A549 treated with AZD9567 at 1 μM for 4 hours (cell line): ENCODE data around the gene OR5T2. TPM values are rescaled to one million over a fixed set of nuclear protein-coding genes. Genes with fewer than 3 reads are reported as not detected.

Source experiments
- total RNA-seq: library from RNA; stranded (reverse); fragments of 200-300 nt; extraction: Qiagen RNA extraction; gene quantifications from 5 replicates; pipeline ENCODE4 v1.2.3, GENCODE V29; 2022; ENCODE audit not compliant: insufficient read depth

Gene OR5T2
- not detected in 5 replicates for total RNA-seq

DNA sequence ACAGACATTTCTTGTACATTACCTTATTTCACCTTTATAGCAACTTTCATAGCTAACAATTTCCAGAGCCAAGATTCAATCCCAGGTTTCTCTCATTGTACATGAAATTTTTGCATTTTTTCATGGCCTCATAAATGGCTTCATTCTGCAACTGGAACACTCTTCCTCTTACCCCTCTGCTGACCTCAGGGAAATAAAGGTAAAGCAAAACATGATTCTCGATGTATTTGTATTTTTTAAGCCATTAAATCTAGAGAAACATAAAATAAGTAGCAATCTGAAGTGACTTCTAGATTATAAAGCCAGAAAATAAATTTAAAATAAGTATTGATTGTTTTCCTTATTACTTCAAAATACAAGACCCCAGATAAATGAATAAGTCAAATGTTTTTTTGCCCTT is at the start of gene OR5T2:
Gene OR5T2, minus strand, starts transcription at position 101 of the 400 bp plus-strand sequence. CDS start 1,193 bp downstream, outside the sequence.

DNA sequence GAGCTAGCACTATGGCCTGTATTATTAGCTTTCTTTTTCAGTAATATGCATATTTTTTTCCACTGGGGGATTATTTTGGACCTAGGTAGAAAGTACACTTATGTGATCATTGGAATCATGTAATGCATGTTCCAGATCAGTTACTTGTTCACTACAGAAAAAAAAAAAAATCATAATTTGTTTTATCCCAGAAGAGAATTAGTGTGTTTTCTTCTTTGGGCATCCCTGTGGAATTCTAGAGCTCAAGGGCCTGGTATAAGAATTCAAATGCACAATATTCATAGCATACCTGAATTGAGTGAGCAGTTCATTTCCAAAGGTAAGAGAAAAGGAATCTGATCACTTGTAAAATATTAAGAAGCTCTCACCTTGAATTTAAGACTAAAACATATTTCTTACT is 39.8 kb upstream of the OR5T2 start, which contains the start of gene OR5T1:
Gene OR5T1, plus strand, starts transcription at position 301 of the 400 bp plus-strand sequence. CDS start 1,485 bp downstream, outside the sequence.

DNA sequence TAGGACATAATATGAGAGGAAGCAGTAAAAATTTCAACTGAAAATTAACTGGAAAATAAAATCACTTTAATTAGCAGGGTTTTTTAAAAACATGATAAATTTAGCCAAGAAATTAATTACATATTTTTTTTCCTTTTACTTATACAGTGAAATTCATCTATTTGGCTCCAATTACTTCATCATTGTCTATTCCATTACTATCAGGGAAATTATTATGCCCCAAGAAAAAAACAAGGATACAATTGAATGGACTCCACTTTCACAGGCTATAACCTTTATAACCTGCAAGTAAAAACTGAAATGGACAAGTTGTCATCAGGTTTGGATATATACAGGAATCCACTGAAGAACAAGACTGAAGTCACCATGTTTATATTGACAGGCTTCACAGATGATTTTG is 17.9 kb upstream of the OR5T2 start, which contains the start of gene OR5T3:
Gene OR5T3, plus strand, starts transcription at position 301 of the 400 bp plus-strand sequence. Its CDS starts 0 bp downstream, at position 301.

Other genes starting within 250 kb of the OR5T2 start
- not detected in 5 replicates for gene OR5F1, start 239.6 kb downstream of the OR5T2 start, total RNA-seq
- gene OR5AS1, start 206.6 kb downstream of the OR5T2 start, total RNA-seq = not detected in 5 replicates
- gene OR8I2, start 140.9 kb downstream of the OR5T2 start, total RNA-seq = not detected in 5 replicates
- not detected in 5 replicates for gene OR8H2, start 130.6 kb downstream of the OR5T2 start, total RNA-seq
- gene OR8H3, start 111.9 kb downstream of the OR5T2 start, total RNA-seq = not detected in 5 replicates
- gene OR8J3, start 94.1 kb downstream of the OR5T2 start, total RNA-seq = not detected in 5 replicates
- gene OR8K5, start 73.9 kb downstream of the OR5T2 start, total RNA-seq = not detected in 5 replicates
- not detected in 5 replicates for gene OR5J2, start 57.6 kb downstream of the OR5T2 start, total RNA-seq
- gene OR5T3, start 18.0 kb upstream of the OR5T2 start, total RNA-seq = not detected in 5 replicates
- not detected in 5 replicates for gene OR5T1, start 39.9 kb upstream of the OR5T2 start, total RNA-seq
- not detected in 5 replicates for gene OR8H1, start 58.0 kb upstream of the OR5T2 start, total RNA-seq
- not detected in 5 replicates for gene OR8K3, start 80.9 kb upstream of the OR5T2 start, total RNA-seq
- gene OR8K1, start 111.8 kb upstream of the OR5T2 start, total RNA-seq = not detected in 5 replicates
- gene OR8J1, start 120.0 kb upstream of the OR5T2 start, total RNA-seq = not detected in 5 replicates
- not detected in 5 replicates for gene OR8U1, start 141.4 kb upstream of the OR5T2 start, total RNA-seq
- not detected in 5 replicates for gene OR5AL1, start 178.4 kb upstream of the OR5T2 start, total RNA-seq
- gene OR5M3, start 239.1 kb upstream of the OR5T2 start, total RNA-seq = not detected in 5 replicates